ENCODE results near the gene PRKAG1. TPM values are rescaled to one million over a fixed set of nuclear protein-coding genes. Genes with fewer than 3 reads are reported as not detected.
A peak's percentile ranks its signal among the peaks of the same experiment; 100 is the strongest.

Gene PRKAG1
- total RNA-seq, 2 experiments from 2014 or later = 62.5 to 65.5 TPM

DNA sequence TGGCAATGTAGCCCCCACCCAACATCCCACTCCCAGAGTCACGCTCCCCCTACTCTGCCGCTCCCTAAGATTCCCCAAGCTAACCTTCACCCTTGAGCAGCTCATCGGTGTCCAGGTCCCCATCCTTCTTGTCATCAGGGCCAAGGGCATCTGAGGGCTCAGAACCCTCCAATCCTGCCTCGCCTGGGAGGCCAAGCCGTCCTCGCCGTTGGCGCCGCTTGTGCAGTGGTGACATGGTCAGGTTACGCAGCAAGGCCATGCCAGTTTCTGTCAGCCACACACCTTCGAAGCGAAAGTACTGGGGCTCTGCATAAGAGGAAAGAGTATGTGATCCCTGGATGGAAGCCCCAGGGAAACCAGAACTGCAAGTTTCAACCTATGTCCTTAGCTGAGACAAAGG, 26.1 kb upstream of the PRKAG1 start:
- Mint-ChIP-seq H3K4me1 (peaks cover 3% of the 10 kb centered on the region), H3K9me3 (no peaks in the 10 kb centered on the region), H3K36me3 (ENCODE audit: low read depth) (peaks cover 69% of the 10 kb centered on the region), H3K27me3 (no peaks in the 10 kb centered on the region), H3K4me3 (no peak overlapping the region), H3K27ac (no peak overlapping the region)
- CTCF ChIA-PET = interaction anchor here (1.0 to 2.9 kb wide), 8 partner anchors 9 to 191 kb away, joined by 3 to 15 read pairs (median 4); no protein-coding TSS in a partner anchor
- no peak for DNase-seq
- POLR2A ChIA-PET = no interaction called here

DNA sequence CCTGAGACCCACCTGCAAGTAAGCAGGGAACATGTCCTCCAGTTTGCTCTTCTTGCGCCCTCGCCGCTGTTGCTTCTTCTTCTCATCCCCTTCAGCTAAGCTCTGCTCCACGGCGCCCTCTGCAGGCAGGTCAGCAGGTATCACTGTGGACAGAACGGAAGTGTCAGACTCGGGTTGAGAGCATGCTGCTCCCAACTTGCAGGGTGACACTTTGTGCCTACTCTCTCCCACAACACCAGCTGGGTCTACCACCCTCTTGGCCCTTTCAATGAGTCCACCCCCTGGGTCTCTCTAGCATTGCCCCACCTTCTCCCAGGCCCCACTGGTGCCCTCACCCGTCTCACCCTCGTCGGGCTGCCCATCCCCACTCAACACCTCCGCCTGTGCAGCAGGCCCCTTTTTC, 25.3 kb upstream of the PRKAG1 start:
- POLR2A ChIA-PET = interaction anchor here (0.6 kb wide), 1 partner anchor 126 kb away, joined by 3 read pairs; no protein-coding TSS in a partner anchor
- Mint-ChIP-seq H3K9me3 (no peaks in the 10 kb centered on the region), H3K4me1 (peaks cover 3% of the 10 kb centered on the region), H3K36me3 (ENCODE audit: low read depth) (peaks cover 70% of the 10 kb centered on the region), H3K27me3 (no peaks in the 10 kb centered on the region), H3K4me3 (no peak overlapping the region), H3K27ac (no peak overlapping the region)
- peak; percentile 85 for DNase-seq
- CTCF ChIA-PET = interaction anchor here (0.9 to 2.9 kb wide), 20 partner anchors 8 to 190 kb away, joined by 3 to 15 read pairs (median 4); partner anchors contain the start of genes PRKAG1, RHEBL1 and WNT1

DNA sequence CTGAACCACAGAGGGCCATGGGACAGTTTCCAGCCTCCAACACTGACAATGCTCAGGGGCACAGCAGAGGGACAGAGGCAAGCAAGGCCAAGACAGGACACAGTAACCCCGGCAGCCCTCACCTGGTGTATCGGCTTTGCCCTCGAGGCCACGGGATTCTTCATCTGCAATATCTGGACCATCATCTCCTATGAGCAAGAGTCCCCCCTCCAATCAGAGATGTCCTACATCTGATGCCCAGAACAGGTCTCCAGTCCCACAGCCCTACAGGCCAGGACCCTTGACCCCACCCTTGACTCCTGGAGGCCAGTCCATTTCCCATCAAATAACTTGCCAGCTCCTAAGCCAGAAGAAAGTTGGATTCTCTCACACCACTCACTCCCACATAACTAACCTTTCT, 24.7 kb upstream of the PRKAG1 start:
- H3K36me3 Mint-ChIP-seq (ENCODE audit: low read depth) = peaks cover 72% of the 10 kb centered on the region
- no peaks in the 10 kb centered on the region for H3K9me3 Mint-ChIP-seq
- H3K27me3 Mint-ChIP-seq = no peaks in the 10 kb centered on the region
- ChIA-PET CTCF (interaction anchor here (0.9 to 2.9 kb wide), 17 partner anchors 10 to 155 kb away, joined by 3 to 15 read pairs (median 4); partner anchors contain the start of genes PRKAG1, RHEBL1 and WNT1), POLR2A (interaction anchor here (0.6 kb wide), 1 partner anchor 126 kb away, joined by 3 read pairs; no protein-coding TSS in a partner anchor)
- no peak overlapping the region for H3K27ac Mint-ChIP-seq
- peaks cover 3% of the 10 kb centered on the region for H3K4me1 Mint-ChIP-seq
- H3K4me3 Mint-ChIP-seq = no peak overlapping the region
- no peak for DNase-seq

DNA sequence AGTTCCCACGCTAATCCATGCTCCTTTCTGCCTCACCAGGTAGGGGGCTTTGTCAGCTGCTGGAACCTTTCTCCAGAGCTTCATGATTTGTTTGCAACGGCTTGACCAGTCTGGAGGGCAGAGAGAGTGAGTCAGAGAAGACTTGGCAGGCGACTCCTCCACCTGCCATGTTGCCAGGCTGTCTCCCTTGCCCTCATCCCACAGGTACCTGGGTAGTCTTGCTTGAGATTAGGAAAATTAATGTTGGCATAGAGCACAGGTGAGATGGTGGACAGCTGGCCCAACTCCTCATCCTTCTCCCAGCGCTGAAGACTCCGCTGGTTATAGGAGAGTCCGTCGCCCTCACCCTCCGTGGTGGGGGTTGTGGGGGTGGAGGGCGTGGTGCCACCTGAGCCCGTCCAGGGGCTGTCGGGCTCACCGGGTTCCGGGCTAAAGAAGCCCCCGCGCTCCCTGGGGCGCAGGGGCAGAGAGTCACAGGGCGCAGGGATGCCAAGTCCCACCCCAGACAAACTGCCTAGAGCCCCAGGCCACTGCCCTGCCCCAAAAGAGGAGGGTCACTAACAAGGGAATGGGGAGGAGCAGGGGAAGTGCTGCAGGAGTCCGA, 23.4 kb upstream of the PRKAG1 start:
- no peaks in the 10 kb centered on the region for H3K9me3 Mint-ChIP-seq
- DNase-seq = no peak
- no peaks in the 10 kb centered on the region for H3K27me3 Mint-ChIP-seq
- H3K4me3 Mint-ChIP-seq = no peak overlapping the region
- H3K4me1 Mint-ChIP-seq = peaks cover 3% of the 10 kb centered on the region
- CTCF ChIA-PET = interaction anchor here (1.5 to 2.3 kb wide), 2 partner anchors 41 to 64 kb away, joined by 3 to 9 read pairs; partner anchors contain the start of gene WNT1
- peaks cover 64% of the 10 kb centered on the region for H3K36me3 Mint-ChIP-seq (ENCODE audit: low read depth)
- no peak overlapping the region for H3K27ac Mint-ChIP-seq
- POLR2A ChIA-PET = no interaction called here

DNA sequence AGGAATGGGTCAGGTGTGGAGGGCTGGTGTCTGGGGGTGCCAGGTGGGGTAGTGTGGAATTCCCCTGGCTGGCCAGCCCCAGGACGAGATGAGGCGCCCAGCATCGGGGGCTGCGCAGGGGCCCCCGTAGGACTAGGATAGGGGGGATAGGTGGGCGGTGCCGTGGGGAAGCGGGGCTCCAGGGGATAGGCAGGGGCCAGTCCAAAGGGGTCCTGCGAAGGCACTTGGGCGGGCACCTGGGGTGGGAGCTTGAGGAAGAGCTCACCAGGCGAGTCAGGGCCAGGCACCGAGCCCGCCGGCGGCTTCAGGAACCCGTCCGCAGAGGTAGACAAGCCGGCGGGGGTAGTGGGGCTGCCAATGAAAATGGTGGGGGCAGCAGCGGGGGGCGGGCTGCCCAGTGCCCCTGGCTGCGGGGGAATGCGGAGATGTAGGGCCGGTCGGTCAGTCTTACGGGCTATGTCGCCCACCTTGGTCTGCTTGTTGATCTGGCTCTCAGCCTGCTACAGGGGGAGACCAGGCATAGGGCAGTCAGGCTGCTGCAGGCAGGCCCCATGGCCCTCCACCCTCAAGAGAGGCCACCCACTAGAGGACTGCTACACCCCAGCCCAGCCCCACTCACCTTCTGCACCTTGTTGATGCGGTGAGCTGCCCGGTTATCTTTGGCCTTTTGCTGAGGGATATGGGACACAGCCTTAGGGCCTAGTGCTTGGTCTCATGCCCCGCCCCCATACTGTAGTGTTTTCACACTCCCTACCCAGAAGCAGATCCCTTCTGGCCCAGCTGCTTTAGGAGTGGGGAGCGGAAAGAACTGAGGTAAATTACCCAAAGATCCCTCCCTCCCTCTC, 22.7 kb upstream of the PRKAG1 start:
- POLR2A ChIA-PET = no interaction called here

DNA sequence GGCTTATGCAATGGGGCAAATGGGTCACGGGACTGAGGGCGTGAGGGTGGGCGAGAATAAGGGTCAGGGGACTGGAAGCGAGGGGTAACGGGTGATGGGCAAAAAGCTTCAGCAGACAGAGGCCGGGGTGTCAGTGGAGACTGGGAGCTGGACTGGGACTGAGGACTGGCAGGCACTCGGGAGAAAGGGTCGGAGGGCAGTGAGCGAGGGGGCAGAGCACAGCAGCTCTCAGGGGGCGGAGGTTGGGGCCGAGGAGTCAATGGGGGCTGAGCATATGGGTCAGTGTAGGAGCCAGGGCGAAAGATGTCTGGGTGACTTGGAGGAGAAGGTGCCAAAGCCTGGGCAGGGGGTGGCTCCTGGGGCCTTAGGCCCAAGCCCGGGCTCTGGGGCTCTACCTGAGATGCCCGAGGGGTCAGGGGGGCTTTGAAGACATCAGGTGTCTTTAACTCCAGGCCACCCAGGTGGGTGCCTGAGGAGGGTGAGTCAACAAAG, 21.8 kb upstream of the PRKAG1 start:
- no peak for DNase-seq
- H3K4me1 Mint-ChIP-seq = peaks cover 3% of the 10 kb centered on the region
- H3K9me3 Mint-ChIP-seq = no peaks in the 10 kb centered on the region
- H3K4me3 Mint-ChIP-seq = no peak overlapping the region
- CTCF ChIA-PET = interaction anchor here (0.6 to 1.4 kb wide), 5 partner anchors 11 to 340 kb away, joined by 3 to 5 read pairs (median 4); no protein-coding TSS in a partner anchor
- no peak overlapping the region for H3K27ac Mint-ChIP-seq
- H3K27me3 Mint-ChIP-seq = no peaks in the 10 kb centered on the region
- POLR2A ChIA-PET = no interaction called here
- H3K36me3 Mint-ChIP-seq (ENCODE audit: low read depth) = peaks cover 62% of the 10 kb centered on the region

More for the DNA sequence above, 22.7 kb upstream of the PRKAG1 start:
- no peaks in the 10 kb centered on the region for H3K9me3 Mint-ChIP-seq
- no peak for DNase-seq
- H3K4me3 Mint-ChIP-seq = no peak overlapping the region
- H3K36me3 Mint-ChIP-seq (ENCODE audit: low read depth) = peaks cover 64% of the 10 kb centered on the region
- no peak overlapping the region for H3K27ac Mint-ChIP-seq
- H3K4me1 Mint-ChIP-seq = peaks cover 3% of the 10 kb centered on the region
- CTCF ChIA-PET = interaction anchor here (1.3 to 1.5 kb wide), 2 partner anchors 40 to 51 kb away, joined by 3 read pairs; no protein-coding TSS in a partner anchor
- no peaks in the 10 kb centered on the region for H3K27me3 Mint-ChIP-seq

DNA sequence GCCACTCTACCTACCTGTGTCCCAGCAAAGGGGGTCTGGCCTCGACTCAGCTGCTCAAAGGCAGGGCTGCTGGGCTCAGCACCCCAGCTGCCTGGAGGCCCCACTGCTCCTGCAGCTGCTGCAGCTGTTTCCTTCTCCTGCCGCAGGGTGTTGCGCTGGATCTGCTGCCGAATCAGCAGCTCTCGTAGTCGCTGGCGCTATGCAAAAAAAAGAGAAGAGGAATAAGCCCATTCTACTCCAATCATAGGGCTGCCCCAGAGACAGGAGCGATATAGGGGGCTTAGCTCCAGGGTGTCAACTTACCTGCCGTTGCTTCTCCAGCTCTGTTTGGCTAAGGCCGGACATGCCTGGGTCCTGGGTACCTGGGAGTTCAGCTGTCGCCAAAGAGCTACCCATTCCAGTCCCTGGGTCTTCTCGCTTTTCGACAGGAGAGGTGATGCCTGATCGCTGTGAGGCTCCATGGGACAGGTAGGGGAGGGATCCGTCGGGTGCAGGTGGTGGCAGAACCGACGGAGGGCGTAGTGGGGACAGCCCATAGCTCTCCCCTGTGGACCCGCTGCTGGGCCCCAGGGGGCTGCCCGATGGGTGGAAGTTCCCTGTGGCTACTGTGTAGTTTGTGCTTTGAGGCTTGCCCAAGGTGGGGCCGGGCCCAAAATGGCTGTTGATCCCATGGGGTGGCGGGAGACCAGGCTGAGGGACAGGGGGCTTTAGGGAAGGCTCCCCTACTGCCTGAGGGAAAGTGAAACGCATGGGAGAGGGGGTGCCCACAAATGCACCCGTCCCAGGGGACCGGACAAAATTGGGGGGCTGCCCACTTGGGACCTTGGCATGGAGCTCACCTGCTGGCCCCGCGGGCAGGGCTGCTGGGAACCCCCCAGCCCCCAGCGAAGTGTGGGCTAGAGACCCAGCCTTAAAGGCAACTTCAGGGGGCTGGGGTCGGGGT, 21.1 kb upstream of the PRKAG1 start:
- Mint-ChIP-seq H3K9me3 (no peaks in the 10 kb centered on the region), H3K36me3 (ENCODE audit: low read depth) (peaks cover 60% of the 10 kb centered on the region), H3K27me3 (no peaks in the 10 kb centered on the region), H3K27ac (no peak overlapping the region), H3K4me3 (no peak overlapping the region), H3K4me1 (peaks cover 3% of the 10 kb centered on the region)
- DNase-seq = no peak
- CTCF ChIA-PET = interaction anchor here (0.6 to 1.5 kb wide), 7 partner anchors 10 to 262 kb away, joined by 3 to 5 read pairs (median 4); no protein-coding TSS in a partner anchor
- POLR2A ChIA-PET = no interaction called here

DNA sequence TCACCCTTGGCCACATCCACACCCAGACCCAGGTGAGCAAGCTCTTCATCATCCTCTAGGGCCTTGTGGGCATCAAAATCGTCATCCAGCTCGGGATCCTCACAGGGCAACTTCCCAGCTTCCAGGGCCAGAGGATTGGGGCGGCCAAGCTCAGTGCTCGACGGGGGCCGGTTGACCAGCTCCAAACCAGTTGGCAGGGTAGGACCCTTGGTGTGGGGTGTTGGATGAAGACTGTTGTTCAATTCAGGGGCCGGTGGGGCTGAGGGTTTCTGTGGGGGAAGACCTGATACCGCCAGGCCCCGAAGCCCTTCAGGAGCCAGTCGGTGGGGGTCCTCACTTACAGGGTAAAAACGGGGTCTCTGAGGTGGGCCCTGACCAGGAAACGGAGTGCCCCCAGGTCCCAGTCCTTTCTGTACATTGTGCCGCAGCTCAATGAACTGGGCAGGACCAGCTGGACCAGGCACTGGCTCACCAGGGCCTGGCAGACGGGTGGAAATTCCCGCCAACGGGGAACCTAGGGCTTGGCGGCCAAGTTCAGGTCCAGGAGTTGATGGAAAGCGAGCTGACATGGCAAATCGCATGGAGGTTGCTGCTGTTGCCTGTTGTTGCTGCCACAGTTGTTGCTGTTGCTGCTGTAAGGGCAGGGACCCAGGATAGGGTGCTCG, 19.8 kb upstream of the PRKAG1 start:
- Mint-ChIP-seq H3K36me3 (ENCODE audit: low read depth) (peaks cover 49% of the 10 kb centered on the region), H3K4me1 (no peaks in the 10 kb centered on the region), H3K27me3 (no peaks in the 10 kb centered on the region), H3K4me3 (no peak overlapping the region), H3K27ac (no peak overlapping the region), H3K9me3 (no peaks in the 10 kb centered on the region)
- DNase-seq = no peak
- CTCF ChIA-PET = interaction anchor here (0.7 to 1.5 kb wide), 4 partner anchors 10 to 61 kb away, joined by 3 to 5 read pairs (median 4); no protein-coding TSS in a partner anchor
- POLR2A ChIA-PET = no interaction called here

DNA sequence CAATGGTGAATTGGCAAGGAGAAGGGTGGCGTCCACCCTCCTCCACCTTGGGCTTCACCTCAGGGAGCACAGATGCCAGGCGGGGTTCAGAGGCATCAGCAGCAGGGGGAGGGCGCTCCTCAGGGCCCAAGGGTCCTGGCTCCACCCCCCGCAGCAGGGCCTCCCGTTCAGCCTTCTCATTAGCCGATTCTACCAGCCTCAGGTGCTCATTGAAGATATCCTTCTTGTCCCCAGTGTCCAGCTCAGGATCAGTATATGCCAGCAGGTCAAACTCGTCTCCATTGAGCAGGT, 19.3 kb upstream of the PRKAG1 start:
- no peak for DNase-seq
- H3K4me3 Mint-ChIP-seq = no peak overlapping the region
- no peaks in the 10 kb centered on the region for H3K4me1 Mint-ChIP-seq
- no peak overlapping the region for H3K27ac Mint-ChIP-seq
- ChIA-PET POLR2A (no interaction called here), CTCF (interaction anchor here (0.7 to 1.5 kb wide), 7 partner anchors 8 to 60 kb away, joined by 3 to 5 read pairs (median 4); no protein-coding TSS in a partner anchor)
- H3K27me3 Mint-ChIP-seq = no peaks in the 10 kb centered on the region
- H3K9me3 Mint-ChIP-seq = no peaks in the 10 kb centered on the region
- peaks cover 43% of the 10 kb centered on the region for H3K36me3 Mint-ChIP-seq (ENCODE audit: low read depth)

DNA sequence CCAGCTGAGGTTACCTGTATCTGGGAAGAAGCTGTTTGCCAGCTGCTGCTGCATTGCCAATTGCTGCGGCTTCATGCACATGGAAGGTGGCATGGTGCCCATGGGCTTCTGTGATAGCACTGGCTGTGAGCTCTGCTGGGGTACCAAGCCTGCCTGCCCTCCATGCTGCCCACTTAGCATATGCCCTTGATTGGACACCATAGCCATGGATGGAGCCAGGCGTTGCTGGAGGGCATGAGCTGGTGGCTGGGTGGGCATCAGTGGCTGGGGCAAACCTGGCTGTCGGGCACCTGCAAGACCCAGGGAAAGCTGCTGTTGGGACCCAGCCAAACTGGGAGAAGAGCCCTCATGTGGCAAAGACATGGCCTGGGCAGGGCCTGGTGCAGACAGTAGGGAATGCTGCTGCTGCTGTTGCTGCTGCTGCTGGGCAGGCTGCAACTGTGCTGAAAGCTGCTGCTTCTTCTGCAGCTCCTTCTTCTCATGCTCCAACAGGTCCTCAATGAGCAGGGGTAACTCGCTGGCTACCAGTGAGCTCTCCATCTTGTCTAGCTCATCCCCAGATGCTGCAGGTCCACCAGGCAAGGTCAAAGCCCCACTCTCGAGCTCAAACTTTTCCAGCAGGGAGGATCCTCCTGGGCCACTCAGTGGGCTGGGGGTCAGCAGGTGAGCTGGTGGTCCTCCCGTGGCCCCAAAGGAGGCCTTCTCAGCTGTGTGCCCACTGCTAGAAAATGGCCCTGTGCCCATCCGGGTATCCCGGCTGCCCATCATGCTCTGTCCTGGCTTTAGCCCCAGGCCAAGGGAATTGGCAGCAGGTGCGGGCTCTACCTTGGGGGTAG, 18.8 kb upstream of the PRKAG1 start:
- CTCF ChIA-PET = interaction anchor here (0.8 to 1.5 kb wide), 12 partner anchors 8 to 184 kb away, joined by 3 to 7 read pairs (median 4); no protein-coding TSS in a partner anchor
- Mint-ChIP-seq H3K36me3 (ENCODE audit: low read depth) (peaks cover 39% of the 10 kb centered on the region), H3K4me3 (no peak overlapping the region), H3K27ac (no peak overlapping the region), H3K4me1 (no peaks in the 10 kb centered on the region), H3K9me3 (no peaks in the 10 kb centered on the region), H3K27me3 (no peaks in the 10 kb centered on the region)
- POLR2A ChIA-PET = no interaction called here
- no peak for DNase-seq

DNA sequence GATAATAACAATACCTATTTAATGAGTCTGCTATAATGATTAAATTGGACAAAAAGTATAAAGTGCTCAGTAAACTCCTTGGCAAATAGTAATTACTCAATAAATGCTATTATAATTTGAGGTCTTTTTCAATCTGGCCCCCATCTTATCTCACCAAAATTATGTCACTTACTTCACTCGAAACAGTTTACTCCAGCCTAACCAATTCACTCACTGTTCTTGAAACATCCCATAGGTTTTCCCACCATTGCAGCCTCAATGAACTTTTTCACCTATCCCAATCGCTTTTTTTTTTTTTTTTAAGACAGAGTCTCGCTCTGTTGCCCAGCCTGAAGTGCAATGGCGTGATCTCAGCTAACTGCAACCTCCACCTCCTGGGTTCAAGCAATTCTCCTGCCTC, 17.5 kb upstream of the PRKAG1 start:
- Mint-ChIP-seq H3K4me1 (no peaks in the 10 kb centered on the region), H3K36me3 (ENCODE audit: low read depth) (peaks cover 32% of the 10 kb centered on the region), H3K4me3 (no peak overlapping the region), H3K27me3 (no peaks in the 10 kb centered on the region), H3K27ac (no peak overlapping the region), H3K9me3 (no peaks in the 10 kb centered on the region)
- no peak for DNase-seq
- ChIA-PET CTCF (interaction anchor here (1.1 to 1.6 kb wide), 6 partner anchors 8 to 197 kb away, joined by 3 to 7 read pairs (median 4); no protein-coding TSS in a partner anchor), POLR2A (interaction anchor here (0.7 kb wide), 2 partner anchors 20 to 58 kb away, joined by 5 read pairs; no protein-coding TSS in a partner anchor)

Measured in activated CD4-positive, alpha-beta T cell treated with anti-CD3 and anti-CD28 coated beads, Interleukin-2, amount 10 ng/mL, durations not matched to agents 7 days and 5 days (primary cell).